ENCODE results near the gene NOD2. TPM values are rescaled to one million over a fixed set of nuclear protein-coding genes. Genes with fewer than 3 reads are reported as not detected.

Gene NOD2
- total RNA-seq, 1 donor from 2014 or later, result 4.5 TPM

GRCh38 chr16:50712956-50713355, 19.6 kb downstream of the NOD2 start:
- no peak for DNase-seq (ENCODE audit: low spot score)

GRCh38 chr16:50717091-50717490, 23.7 kb downstream of the NOD2 start:
- DNase-seq (ENCODE audit: low spot score), result no peak

GRCh38 chr16:50717494-50717893, 24.1 kb downstream of the NOD2 start:
- no peak for DNase-seq (ENCODE audit: low spot score)

- DNase-seq (ENCODE audit: low spot score), result no peak
Measured at GRCh38 chr16:50718061-50718760, 24.8 kb downstream of the NOD2 start.

GRCh38 chr16:50718761-50719400, 25.5 kb downstream of the NOD2 start:
- DNase-seq (ENCODE audit: low spot score), result no peak

GRCh38 chr16:50719401-50720337, 26.3 kb downstream of the NOD2 start:
- DNase-seq (ENCODE audit: low spot score), result no peak

- DNase-seq (ENCODE audit: low spot score), result no peak
Measured at GRCh38 chr16:50721549-50722404, 28.4 kb downstream of the NOD2 start.

GRCh38 chr16:50722405-50722737, 29.0 kb downstream of the NOD2 start:
- DNase-seq (ENCODE audit: low spot score), result no peak

GRCh38 chr16:50722960-50723359, 29.6 kb downstream of the NOD2 start:
- DNase-seq (ENCODE audit: low spot score), result no peak

- DNase-seq (ENCODE audit: low spot score), result no peak
Measured at GRCh38 chr16:50724306-50724705, 30.9 kb downstream of the NOD2 start.

- no peak for DNase-seq (ENCODE audit: low spot score)
Measured at GRCh38 chr16:50731130-50731988, 38.0 kb downstream of the NOD2 start.

- no peak for DNase-seq (ENCODE audit: low spot score)
Measured at GRCh38 chr16:50731989-50732832, 38.8 kb downstream of the NOD2 start.

- no peak for DNase-seq (ENCODE audit: low spot score)
Measured at GRCh38 chr16:50733468-50733867, 40.1 kb downstream of the NOD2 start.

- no peak for DNase-seq (ENCODE audit: low spot score)
Measured at GRCh38 chr16:50735629-50736122, 42.3 kb downstream of the NOD2 start.

- no peak for DNase-seq (ENCODE audit: low spot score)
Measured at GRCh38 chr16:50736448-50736847, 43.0 kb downstream of the NOD2 start.

GRCh38 chr16:50737420-50737959, 44.1 kb downstream of the NOD2 start:
- DNase-seq (ENCODE audit: low spot score), result no peak

- DNase-seq (ENCODE audit: low spot score), result no peak
Measured at GRCh38 chr16:50739031-50739430, 45.6 kb downstream of the NOD2 start.

- DNase-seq (ENCODE audit: low spot score), result no peak
Measured at GRCh38 chr16:50740736-50741135, 47.3 kb downstream of the NOD2 start.
